HepG2 (cell line): ENCODE results near the gene CYBC1. TPM values are rescaled to one million over a fixed set of nuclear protein-coding genes. Genes with fewer than 3 reads are reported as not detected.

ENCODE experiments used
- BRD4 ChIP-seq: sonication (generic); formaldehyde crosslinking; IDR thresholded peaks from 2 replicates; pipeline ENCODE4 v1.4.0; 2020; ENCODE audit warnings: missing genetic modification reagents
- CHCHD3 ChIP-seq: sonication (generic); formaldehyde crosslinking; IDR thresholded peaks from 2 replicates; pipeline ENCODE4 v1.8.0; 2022; ENCODE audit warnings: mild to moderate bottlenecking, missing genetic modification reagents, moderate library complexity
- ETV6 ChIP-seq: sonication (generic); formaldehyde crosslinking; conservative IDR thresholded peaks from 2 replicates; pipeline ENCODE4 v1.4.0; 2020; ENCODE audit warnings: missing genetic modification reagents
- FOXO4 ChIP-seq: sonication (generic); formaldehyde crosslinking; conservative IDR thresholded peaks from 2 replicates; pipeline ENCODE4 v1.8.1; 2023; ENCODE audit warnings: missing genetic modification reagents
- GATAD1 ChIP-seq: IDR thresholded peaks from 2 replicates; pipeline ENCODE4 v1.6.1; 2016; ENCODE audit warnings: missing genetic modification reagents, missing compliant biosample characterization
- MLX ChIP-seq: IDR thresholded peaks from 2 replicates; pipeline ENCODE4 v1.6.1; 2016
- NBN ChIP-seq: fragments of 450-650 bp; conservative IDR thresholded peaks from 2 replicates; pipeline ENCODE4 v1.6.1; 2017
- NFAT5 ChIP-seq: sonication (generic); formaldehyde crosslinking; IDR thresholded peaks from 2 replicates; pipeline ENCODE4 v1.4.0; 2020; ENCODE audit warnings: missing genetic modification reagents
- NFE2L1 ChIP-seq: sonication (generic); formaldehyde crosslinking; IDR thresholded peaks from 2 replicates; pipeline ENCODE4 v1.4.0; 2020; ENCODE audit warnings: missing genetic modification reagents, mild to moderate bottlenecking, borderline replicate concordance
- SIN3A ChIP-seq: IDR thresholded peaks from 2 replicates; pipeline ENCODE4 v1.6.1; 2011; ENCODE audit warnings: low read depth, mild to moderate bottlenecking, control low read depth, low read length, borderline replicate concordance
- SMAD3 ChIP-seq: sonication (generic); formaldehyde crosslinking; IDR thresholded peaks from 2 replicates; pipeline ENCODE4 v1.4.0; 2020; ENCODE audit warnings: missing genetic modification reagents
- SOX6 ChIP-seq, 2 experiments: fragments of 450-650 bp in 1 of 2; sonication (generic) in 1 of 2; formaldehyde crosslinking in 1 of 2; IDR thresholded peaks; 2 replicates each; pipeline versions ENCODE4 v1.4.0 to v1.6.1; 2017 to 2020; ENCODE audit warnings: antibody characterized with exemption in 1 of 2, mild to moderate bottlenecking in 1 of 2, missing genetic modification reagents in 1 of 2
- ZNF205 ChIP-seq: IDR thresholded peaks from 2 replicates; pipeline ENCODE4 v1.6.1; 2018; ENCODE audit warnings: missing biosample characterization, missing genetic modification reagents
- ZNF234 ChIP-seq: sonication (generic); formaldehyde crosslinking; conservative IDR thresholded peaks from 2 replicates; pipeline ENCODE4 v1.5.1; 2020; ENCODE audit warnings: mild to moderate bottlenecking, missing genetic modification reagents
- ZNF446 ChIP-seq: sonication (generic); formaldehyde crosslinking; IDR thresholded peaks from 2 replicates; pipeline ENCODE4 v1.5.0; 2020; ENCODE audit warnings: mild to moderate bottlenecking, missing genetic modification reagents
- polyA plus RNA-seq, 8 experiments: library from polyadenylated mRNA; depleted of rRNA in 3 of 8; stranded (reverse) in 7 of 8; unstranded in 1 of 8; fragments of >200 nt; fragmentation: Illumina TruSeq in 4 of 8; extraction: Trizol in 4 of 8; gene quantifications; 2 replicates each; pipeline versions ENCODE4 v1.2.1 to v1.2.3, GENCODE V29; 2011 to 2016; ENCODE audit warnings: low read depth in 4 of 8, missing spikeins in 1 of 8, mixed read lengths in 1 of 8; ENCODE audit not compliant: insufficient read depth in 1 of 8
- total RNA-seq, 5 experiments: library from RNA; depleted of rRNA; stranded (reverse); fragments of >200 nt; fragmentation: Illumina TruSeq; extraction: Trizol; gene quantifications; 2 replicates each; pipeline ENCODE4 v1.2.3, GENCODE V29; 2016; ENCODE audit warnings: low read depth in 1 of 5
- TF ChIP-seq, protein P1 (sequence below): sonication (generic); formaldehyde crosslinking; IDR thresholded peaks from 2 replicates; pipeline ENCODE4 v1.4.0; 2020; ENCODE audit warnings: missing genetic modification reagents, borderline replicate concordance
- TF ChIP-seq, protein P2 (sequence below): IDR thresholded peaks from 2 replicates; pipeline ENCODE4 v1.6.1; 2018; ENCODE audit warnings: missing genetic modification reagents
- TF ChIP-seq, protein P3 (sequence below): sonication (generic); formaldehyde crosslinking; IDR thresholded peaks from 2 replicates; pipeline ENCODE4 v1.4.0; 2020; ENCODE audit warnings: mild to moderate bottlenecking, low read depth, missing genetic modification reagents

CYBC1 gene
- total and polyA plus RNA-seq, 2 of the 13 experiments (the other 11 are each of a cell fraction or from before 2014, with no cell fraction given): 43.4 to 44.1 TPM

GRCh38 chr17:82412535-82413520 lies 37.7 kb downstream of the CYBC1 start (continued):
- TF ChIP-seq SOX6 (IDR thresholded peaks at IDR 0.05) (no peak), SOX6 (CRISPR knock-in tag; IDR thresholded peaks at IDR 0.05) (peak; percentile 75), FOXO4 (CRISPR knock-in tag) (no peak), BRD4 (CRISPR knock-in tag) (no peak), NFE2L1 (CRISPR knock-in tag) (no peak), NBN (no peak), CHCHD3 (CRISPR knock-in tag) (no peak; the same call in 1 of the 2 replicates), ZNF234 (CRISPR knock-in tag) (no peak), SIN3A (no peak), GATAD1 (no peak), ZNF205 (0 out of 2 replicates have a peak, but pooled peaks have one; percentile 33), SMAD3 (CRISPR knock-in tag) (no peak), MLX (CRISPR knock-in tag) (no peak), NFAT5 (CRISPR knock-in tag) (no peak), ETV6 (CRISPR knock-in tag) (no peak), ZNF446 (CRISPR knock-in tag) (no peak)
- TF ChIP-seq, protein P1, sequence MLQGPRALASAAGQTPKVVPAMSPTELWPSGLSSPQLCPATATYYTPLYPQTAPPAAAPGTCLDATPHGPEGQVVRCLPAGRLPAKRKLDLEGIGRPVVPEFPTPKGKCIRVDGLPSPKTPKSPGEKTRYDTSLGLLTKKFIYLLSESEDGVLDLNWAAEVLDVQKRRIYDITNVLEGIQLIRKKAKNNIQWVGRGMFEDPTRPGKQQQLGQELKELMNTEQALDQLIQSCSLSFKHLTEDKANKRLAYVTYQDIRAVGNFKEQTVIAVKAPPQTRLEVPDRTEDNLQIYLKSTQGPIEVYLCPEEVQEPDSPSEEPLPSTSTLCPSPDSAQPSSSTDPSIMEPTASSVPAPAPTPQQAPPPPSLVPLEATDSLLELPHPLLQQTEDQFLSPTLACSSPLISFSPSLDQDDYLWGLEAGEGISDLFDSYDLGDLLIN (CRISPR knock-in tag): no peak
- TF ChIP-seq, protein P2, sequence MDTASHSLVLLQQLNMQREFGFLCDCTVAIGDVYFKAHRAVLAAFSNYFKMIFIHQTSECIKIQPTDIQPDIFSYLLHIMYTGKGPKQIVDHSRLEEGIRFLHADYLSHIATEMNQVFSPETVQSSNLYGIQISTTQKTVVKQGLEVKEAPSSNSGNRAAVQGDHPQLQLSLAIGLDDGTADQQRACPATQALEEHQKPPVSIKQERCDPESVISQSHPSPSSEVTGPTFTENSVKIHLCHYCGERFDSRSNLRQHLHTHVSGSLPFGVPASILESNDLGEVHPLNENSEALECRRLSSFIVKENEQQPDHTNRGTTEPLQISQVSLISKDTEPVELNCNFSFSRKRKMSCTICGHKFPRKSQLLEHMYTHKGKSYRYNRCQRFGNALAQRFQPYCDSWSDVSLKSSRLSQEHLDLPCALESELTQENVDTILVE (CRISPR knock-in tag): 0 out of 2 replicates have a peak, but pooled peaks have one; percentile 32
- TF ChIP-seq, protein P3, sequence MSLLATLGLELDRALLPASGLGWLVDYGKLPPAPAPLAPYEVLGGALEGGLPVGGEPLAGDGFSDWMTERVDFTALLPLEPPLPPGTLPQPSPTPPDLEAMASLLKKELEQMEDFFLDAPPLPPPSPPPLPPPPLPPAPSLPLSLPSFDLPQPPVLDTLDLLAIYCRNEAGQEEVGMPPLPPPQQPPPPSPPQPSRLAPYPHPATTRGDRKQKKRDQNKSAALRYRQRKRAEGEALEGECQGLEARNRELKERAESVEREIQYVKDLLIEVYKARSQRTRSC: no peak
